Activated CD4-positive, alpha-beta T cell treated with anti-CD3 and anti-CD28 coated beads, Interleukin-2, amount 50 U/mL, for 4 hours (primary cell): ENCODE measurements around the gene GMPPA.

ENCODE experiments used
- DNase-seq, 2 experiments: peaks; one replicate each; pipeline ENCODE4 v3.0.0-alpha.2; 2020

Gene GMPPA

DNA sequence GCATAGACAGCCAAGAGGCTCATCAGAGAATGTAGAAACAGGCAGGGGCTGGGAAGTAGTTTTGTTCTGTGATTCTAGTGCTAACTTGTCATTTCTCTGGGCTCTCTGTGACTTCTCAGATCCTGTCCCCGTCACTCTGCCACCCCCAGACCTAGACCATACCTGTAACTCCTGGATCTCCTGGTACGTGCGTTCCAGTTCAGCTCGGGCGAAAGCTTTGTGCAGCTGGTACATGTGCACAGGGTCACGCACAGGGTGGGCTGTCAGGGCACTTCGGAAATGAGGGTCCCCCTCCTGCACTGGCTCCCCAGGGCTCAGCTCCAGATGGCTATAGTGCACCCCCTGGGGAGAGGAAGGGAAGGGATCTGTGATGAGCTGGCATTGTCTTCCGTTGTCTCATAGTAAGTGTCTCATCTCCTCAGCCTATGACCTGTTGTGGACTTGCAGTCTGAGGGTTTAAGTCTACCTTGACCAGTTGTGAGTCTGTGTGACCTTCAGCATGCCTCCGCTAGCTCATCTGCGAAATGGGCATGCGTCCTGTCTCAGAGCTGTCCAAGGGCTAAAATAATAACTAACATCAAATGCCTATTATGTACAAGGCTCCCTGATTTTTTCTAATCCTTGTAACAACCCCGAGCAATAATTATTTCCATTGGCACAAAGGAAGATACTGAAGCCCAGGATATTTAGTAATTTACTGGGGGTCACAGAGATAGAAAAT lies 42.3 kb downstream of the GMPPA start:
- no peak for DNase-seq

DNA sequence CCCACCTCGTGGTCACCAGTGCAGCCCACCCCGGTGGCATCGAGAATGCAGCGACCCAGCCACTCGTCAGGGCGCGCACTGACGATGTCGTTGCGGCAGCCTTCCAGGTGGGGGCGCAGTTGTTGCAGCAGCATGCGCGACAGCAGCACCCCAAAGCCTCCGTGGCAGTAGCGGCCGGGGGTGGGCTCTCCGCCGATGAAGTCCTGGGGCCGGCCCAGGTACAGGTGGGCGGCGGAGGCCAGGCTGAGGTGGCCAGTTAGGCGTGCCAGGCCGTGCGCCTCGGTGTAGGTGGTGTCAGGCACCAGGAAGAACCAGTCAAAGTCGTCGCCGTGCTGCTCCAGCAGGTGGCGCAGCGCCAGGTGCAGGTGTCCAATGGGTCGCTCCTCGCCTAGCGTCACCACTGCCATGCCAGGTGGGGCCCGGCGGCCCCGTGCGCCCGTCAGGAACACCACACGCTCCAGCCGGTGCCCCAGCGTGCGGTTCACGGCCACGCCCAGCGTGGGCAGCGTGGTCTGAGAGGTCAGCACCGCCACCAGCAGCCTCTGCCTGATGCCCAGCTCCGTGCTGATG lies 43.0 kb downstream of the GMPPA start:
- DNase-seq: peak; percentile 84 to 86

DNA sequence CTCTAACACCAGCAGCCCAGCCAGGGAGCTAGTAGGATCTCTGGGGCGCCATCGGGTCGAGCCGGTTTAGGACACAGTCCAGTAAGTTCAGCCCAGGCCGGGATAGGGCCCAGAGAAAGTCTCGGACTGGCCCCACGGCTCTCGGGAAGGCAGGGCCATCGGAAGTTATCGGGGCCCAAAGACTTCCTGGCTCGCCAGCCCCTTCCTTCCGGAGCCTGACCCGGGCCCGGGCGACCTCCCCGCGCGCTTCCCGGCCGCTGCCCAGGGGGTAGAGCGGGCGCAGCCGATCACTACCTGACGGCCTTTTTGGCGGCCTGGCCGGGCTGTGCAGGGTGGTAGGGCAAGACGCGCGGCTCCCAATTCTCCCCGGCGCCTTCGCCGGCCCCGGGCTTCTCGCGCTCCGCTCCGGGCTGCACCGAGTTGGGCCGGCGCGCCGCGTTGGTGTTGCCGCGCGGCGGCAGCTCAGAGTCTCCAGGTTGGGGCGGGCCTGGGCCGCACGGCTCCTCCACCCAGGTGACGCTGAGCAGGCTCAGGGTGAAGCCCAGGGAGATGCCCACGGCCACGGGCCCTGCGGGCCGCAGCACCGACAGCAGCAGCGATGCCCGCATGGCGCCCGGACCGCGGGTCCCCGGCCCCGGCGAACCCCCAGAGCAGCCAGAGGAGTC lies 44.4 kb downstream of the GMPPA start:
- DNase-seq: no peak

DNA sequence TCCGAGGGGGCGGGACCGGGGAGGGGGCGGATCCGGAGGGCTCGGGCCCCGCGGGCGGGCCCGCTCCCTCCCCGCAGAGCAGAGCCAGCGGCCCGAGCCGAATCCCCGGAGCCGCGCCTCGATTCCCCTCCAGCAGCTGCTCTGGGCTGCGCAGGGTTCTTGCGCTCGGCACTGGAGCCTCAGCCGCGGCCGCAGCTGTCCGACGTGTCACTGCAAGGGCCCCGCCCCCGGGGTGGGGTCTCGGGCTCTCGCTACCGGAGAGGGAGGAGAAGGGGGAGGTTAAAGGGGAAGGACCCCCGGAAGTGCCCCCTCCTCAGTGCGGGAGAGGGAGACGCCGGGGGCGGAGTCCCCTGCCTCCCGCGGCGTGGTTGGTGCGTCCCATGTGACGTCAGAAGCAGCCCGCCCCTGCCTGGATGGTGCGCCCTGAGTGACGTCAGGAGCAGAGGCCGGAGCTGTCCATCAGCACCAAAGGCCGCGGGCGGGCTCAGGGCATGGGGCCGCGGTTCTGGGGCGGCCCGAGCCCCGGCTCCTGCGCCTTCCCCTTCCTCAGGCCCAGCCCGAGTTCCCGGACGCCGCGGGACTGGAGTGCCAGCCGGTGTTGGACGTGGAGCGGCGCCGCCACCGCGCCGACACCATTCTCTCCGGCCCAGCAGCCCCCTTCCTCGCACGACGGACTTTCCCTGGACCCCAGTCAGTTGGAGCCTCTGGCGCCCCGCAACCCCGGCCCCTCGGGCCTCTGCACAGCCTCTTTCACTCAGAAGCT lies 45.1 kb downstream of the GMPPA start, which contains the start of the genes CHPF and TMEM198:
Gene CHPF, minus strand, starts transcription at position 214 of the 763 bp plus-strand sequence. CDS start 271 bp downstream, outside the sequence.
Gene TMEM198, plus strand, starts transcription at position 433 of the 763 bp plus-strand sequence. CDS start 700 bp downstream, outside the sequence.
- DNase-seq: peak; percentile 88 to 89

DNA sequence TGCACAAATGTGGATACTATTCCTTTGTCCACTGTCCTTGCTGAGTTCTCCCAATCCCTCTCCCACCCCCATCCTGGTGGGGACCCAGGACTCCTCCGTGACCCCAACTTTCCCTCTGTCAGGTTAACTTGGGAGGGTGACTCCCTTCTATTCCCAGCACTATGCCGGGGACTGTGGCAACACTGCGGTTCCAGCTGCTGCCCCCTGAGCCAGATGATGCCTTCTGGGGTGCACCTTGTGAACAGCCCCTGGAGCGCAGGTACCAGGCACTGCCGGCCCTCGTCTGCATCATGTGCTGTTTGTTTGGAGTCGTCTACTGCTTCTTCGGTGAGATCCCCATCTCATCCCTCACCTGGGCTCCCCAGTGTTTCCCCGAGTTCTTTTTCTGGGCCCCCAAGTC lies 45.9 kb downstream of the GMPPA start:
- no peak for DNase-seq

DNA sequence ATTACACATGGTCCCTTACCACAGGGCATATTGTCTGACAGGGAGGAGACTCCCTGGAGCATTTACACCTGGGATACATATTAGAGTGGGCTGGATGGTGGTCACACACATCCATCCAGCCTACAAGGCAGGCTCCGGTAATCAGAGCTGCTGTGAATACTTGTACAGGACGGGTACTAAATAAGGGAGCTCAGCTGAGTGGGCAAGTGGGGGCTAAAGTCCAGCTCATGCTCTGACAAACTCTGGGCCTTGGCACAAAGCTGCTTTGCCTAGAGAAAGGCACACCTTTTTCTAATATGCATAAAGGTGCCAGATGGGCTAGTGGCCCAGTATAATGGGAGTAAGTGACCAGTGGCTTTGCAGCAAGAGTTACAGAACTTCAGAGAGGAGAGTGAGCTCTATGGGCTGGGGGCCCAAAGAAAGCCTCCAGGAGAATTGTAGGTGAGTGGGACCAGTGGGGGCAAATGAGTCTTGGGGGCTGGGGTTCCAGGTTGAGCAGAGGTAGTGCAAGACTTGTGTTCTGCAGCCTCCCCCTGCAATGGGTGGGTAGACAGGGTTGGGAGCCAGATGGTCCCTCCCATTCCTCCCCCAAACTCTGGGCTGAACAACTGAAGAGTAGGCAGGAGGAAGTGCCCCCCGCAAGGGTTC lies 46.7 kb downstream of the GMPPA start:
- no peak for DNase-seq

DNA sequence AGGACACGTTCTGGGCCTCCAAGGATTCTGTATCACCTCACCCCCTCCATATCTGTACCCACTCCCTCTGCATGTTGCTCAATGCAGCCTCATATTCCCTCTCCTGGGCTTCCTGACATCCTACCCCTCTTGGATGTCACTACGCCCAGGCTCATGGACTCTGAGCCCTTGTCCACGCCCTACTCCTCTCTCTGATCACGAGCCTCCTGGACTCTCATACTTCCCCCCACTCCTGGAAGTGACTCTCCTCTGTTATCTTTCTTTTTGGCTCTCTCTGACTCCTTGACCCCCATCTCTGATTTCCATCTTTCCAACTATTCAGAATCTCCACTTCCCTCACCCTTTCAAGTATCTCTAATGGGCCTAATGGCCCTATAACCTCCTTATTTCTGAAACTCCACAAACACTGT lies 47.3 kb downstream of the GMPPA start:
- DNase-seq: no peak

DNA sequence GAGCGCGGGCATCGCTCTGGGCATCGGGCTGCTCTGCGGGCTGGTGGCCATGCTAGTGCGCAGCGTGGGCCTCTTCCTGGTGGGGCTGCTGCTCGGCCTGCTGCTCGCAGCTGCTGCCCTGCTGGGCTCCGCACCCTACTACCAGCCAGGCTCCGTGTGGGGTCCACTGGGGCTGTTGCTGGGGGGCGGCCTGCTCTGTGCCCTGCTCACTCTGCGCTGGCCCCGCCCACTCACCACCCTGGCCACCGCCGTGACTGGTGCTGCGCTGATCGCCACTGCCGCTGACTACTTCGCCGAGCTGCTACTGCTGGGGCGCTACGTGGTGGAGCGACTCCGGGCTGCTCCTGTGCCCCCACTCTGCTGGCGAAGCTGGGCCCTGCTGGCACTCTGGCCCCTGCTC lies 48.9 kb downstream of the GMPPA start:
- no peak for DNase-seq

DNA sequence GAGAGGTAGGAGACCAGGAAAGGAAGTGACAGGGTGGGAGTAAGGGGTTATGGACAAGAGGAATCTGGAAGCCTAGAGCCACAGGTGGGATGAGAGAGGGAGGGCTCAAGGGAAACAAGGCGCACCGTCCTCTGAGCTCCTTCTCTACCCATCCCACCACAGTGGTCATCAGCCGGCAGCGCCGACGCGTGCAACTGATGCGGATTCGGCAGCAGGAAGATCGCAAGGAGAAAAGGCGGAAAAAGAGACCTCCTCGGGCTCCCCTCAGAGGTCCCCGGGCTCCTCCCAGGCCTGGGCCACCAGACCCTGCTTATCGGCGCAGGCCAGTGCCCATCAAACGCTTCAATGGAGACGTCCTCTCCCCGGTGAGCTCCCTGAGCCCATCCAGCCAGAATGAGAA lies 50.3 kb downstream of the GMPPA start:
- no peak for DNase-seq

DNA sequence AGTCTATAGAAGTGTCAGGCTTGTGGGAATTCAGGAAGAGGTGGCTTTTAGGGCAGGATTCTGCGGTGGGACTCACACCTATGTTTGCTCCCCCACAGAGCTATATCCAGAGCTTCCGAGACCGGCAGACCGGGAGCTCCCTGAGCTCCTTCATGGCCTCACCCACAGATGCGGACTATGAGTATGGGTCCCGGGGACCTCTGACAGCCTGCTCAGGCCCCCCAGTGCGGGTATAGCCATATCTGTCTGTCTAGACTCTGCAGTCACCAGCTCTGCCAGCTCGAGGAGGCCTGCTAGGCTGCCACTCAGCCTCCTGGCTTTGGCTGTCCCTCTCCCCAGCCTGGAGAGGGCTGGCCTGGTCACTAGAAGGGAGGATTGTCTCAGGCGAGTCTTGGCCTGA lies 50.9 kb downstream of the GMPPA start:
- no peak for DNase-seq

DNA sequence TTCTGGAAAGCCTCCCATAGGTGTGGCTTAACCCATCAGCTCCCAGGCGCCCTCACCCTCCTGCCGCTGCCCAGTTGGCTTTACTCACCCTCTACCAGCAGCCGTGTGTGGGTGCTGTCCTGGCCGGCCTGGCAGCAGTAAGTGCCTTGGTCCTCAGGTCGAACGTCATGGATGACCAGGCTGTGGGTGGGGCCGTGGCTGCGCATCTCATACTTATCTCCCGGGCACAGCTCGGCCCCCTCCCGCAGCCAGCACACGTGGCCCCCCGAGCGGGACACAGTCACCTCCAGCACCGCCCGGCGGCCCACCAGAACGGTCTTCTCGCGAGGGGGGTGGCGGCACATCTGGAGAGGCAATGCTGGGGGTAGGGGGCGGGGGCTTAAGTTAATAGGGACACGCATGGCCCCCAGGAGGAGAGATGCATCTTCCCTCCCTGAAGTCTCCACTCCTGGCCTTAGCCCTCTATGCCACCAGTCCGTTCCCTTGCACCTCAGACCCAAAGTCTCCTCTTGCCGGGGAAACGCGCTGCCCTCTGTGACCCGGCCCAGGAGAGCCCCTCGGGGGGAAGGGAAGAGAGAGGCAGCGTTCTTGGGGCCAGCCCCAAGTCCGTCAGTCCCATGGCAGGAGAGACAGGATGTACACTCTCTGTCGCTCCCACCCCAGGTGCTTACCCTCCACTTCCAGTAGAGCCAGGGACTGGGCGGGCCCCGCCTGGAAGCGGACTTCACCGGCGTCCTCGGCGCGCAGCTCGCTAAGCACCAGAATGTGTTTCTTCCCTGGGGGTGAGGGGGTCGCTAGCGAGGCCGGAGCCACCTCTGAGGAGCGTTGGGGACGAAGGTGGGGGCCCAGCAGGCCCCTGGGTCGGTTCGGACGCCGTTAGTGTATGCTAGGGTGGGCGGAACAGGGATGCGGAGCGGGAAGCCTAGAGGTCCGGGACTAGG lies 53.0 kb downstream of the GMPPA start:
- DNase-seq: no peak

DNA sequence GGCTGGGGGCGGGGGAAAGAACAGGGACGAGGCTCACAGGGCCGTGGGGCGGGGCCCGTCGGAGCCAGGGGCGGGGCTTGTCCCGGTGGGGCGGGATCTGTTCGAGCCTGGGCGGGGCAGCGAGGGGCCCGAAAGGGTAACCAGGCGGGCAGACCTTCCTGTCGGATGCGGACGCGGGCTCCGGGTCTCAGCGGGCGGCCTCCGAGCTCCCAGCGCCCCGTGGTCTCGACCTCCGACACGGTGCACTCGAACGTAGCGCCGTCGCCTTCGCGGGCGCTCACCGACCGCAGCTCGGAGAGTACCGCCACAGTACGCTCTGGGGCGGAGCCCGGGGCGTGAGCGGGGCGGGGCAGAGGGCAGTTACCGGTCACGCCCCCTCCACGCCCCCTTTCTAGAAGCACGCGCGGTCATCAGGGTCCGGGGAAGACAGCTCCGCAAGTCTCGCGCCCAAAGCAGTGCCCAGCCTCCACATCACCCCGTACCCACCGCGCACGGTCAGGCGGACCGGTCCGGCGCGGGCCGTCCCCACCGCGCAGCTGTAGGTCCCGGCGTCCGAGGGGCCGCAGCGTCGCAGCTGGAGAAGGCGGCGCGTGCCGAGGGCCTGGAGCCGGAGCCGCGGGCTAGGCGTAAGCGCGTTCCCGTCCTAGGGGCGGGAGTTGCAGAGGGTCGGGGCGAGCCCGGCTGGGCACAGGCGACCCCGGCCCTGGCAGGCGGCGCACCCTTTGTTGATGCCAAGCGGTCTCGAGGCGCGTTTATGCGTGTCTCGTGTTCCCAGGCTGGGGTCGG lies 53.9 kb downstream of the GMPPA start:
- peak; percentile 57 to 67 for DNase-seq

DNA sequence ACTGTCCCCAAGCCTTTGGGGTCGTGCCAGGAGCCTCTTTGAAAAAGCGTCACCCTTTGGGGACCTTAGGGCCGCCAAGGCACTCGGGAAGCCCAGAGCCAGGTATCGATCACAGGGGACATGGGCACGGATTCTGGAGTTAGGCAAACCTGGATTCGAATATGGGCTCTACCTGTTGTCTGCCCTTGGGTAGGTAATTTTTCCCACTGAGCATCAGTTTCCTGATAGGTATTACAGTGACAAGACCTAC lies 54.4 kb downstream of the GMPPA start:
- DNase-seq: no peak

DNA sequence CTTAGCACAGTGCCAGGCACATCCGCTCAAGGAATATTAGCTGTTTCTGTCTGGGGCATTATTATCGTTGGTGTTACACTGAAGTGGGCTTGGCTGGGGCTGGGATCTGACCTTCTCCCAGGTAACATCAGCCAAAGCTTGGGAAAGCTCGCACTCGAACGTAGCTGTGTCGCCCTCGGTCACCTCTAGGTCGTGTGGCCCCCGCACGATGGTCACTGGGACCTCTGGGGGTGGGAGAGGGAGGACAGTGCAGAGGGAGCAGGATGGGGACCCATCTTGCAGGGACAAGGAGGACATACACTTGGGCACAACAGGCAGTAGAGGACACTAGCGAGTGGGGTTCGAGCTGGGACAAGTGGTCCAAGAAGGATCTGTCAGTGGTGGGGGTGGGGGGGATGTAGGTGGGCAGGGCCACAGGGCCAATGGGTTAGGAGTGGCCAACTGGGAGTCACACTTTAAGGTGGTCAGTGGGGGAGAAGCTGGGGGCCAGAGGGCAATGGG lies 54.8 kb downstream of the GMPPA start:
- DNase-seq: no peak

DNA sequence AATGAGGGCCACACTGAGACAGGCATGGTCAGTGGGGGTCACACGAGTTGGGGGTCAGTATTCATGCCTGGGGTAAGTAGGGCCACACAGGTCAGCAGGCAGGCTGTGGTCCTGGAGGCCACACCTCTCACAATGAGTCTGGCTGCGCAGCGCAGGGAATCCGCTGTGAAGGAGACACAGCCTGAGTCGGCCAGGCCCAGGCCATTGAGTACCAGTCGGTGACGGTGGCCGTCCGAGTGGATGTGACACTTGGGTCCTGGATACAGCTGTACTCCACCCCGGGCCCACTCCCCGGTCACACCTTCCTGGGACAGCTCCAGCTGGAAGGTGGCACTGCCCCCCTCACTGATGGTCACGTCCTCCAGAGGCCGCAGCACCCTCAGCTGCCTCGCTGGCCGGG lies 55.7 kb downstream of the GMPPA start:
- no peak for DNase-seq

DNA sequence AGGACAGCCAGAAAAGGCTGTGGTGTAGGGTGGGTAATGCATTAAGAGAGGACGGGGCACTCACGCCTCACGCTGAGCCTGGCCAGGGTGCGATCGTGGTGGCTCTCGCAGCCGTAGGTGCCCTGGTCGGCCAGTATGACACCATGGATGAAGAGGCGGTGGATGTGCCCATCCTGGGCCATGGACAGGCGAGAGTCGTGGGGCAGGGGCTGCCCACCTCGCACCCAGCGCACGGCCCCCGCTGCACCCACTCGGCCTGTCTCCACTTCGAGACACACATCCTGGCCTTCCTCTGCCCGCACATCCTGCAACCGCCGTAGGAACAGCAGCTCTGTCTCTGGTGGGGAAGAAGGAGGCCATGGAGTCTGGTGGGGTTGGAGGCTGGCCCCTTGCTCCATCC lies 57.3 kb downstream of the GMPPA start:
- no peak for DNase-seq

DNA sequence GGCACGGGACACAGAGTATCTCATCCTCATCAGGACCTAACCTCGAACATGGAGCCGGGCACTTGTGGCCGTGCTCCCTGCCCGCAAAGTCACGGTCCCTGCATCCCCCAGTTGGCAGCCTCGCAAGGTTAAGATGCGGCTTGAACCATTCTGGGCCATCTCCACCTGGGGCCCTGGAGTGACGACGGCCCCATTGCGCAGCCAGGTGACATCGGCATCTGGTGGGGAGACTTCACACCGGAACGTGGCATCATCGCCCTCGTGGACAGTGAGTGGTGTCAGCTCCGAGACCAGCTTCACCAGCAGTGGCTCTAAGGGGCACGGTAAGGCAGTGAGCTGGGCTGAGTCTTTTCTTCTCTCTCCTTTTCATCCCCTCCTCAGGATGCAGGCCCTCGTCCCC lies 57.7 kb downstream of the GMPPA start:
- DNase-seq: no peak
